ENCODE data around the gene GHDC.

GRCh38 chr17:42202159-42202558, 7.9 kb upstream of the GHDC start:
- TF ChIP-seq CTCF (IDR thresholded peaks at IDR 0.05) (no peak), POLR2A (IDR thresholded peaks at IDR 0.05) (no peak)
